Right renal pelvis (tissue), 4 donors: ENCODE measurements around the gene TARBP1. TPM values are rescaled to one million over a fixed set of nuclear protein-coding genes. Genes with fewer than 3 reads are reported as not detected.

ENCODE experiments used
- DNase-seq, 4 donors: peaks; one replicate each; pipeline ENCODE4 v3.0.0-alpha.2; 2013; ENCODE audit warnings: low read depth in 4 of 4, low spot score in 3 of 4, missing footprints in 1 of 4
- polyA plus RNA-seq, 4 donors: library from polyadenylated mRNA; unstranded; fragments of 120-200 nt; gene quantifications; one replicate each; pipeline ENCODE4 v1.2.1, GENCODE V29; 2013; ENCODE audit not compliant: insufficient read length in 4 of 4

The TARBP1 gene
- polyA plus RNA-seq, 4 donors = 44.3 to 64.1 (median 50.4) TPM

DNA sequence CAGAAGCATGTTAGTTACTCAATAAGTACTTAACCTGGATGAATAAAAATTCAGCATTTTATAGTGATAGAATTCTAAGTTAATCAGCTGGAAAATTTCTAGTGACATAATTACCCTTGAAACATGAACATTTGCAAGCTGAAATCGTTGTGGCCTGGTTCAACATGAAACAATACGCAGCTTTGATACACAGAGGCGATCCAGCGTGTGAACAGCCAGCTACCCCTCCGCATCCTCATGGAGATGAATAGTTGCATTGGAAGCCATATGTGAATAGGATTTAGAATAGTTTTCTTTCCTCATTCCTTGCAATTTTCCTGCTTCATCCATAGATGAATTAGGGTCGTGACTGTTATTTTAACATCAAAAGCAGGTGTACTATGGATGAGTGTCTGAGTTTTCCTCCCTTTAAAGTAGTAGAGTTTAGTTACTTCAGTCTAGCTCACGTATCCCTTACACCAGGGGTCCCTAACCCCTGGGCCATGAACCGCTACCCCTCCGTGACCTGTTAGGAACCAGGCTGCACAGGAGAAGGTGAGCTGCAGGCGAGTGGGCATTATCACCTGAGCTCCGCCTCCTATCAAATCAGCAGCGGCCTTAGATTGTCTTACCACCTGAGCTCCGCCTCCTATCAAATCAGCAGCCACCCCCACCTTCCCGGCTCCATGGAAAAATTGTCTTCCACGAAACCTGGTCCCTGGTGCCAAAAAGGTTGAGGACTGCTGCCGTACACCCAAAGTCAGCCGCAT, 6.2 kb upstream of the TARBP1 start:
- no peak for DNase-seq

- DNase-seq = no peak
These were observed 5.2 kb upstream of the TARBP1 start for GRCh38 chr1:234484218-234484617.

- no peak for DNase-seq
These were observed 2.8 kb upstream of the TARBP1 start for GRCh38 chr1:234481771-234482170.

- no peak for DNase-seq
These were observed 887 bp upstream of the TARBP1 start for GRCh38 chr1:234479866-234480265.

DNA sequence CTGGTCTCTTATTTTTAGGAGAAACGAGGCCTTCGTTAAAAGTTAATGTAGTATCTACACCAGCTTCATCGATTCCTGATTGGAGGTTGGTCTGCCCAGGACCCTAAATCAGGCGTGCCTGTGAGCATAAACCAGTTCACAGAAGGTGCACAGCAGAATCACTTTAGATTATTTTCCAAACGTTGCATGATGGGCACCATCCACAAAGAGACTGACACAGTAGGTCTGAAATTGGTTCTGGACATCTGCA, 256 bp upstream of the TARBP1 start:
- DNase-seq = no peak

DNA sequence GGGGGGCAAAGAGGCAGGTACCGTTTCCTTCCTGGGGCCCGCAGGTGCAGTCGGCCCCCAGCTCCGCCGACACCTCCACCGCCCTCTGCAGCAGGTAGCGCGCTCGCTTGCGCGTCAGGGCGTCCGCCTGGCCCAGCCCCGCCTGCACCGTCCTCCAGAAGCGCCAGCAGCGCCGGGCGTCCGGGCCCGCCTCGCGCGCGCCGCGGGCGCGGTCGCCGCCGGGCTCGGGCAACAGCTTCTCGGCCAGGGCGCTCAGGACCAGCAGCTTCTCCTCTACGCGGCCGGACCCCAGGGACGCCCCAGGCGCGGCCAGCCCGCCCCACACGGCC, 863 bp downstream of the TARBP1 start:
- no peak for DNase-seq

- no peak for DNase-seq
These were observed 1.4 kb downstream of the TARBP1 start for GRCh38 chr1:234477386-234478151.

- no peak for DNase-seq
These were observed 2.8 kb downstream of the TARBP1 start for GRCh38 chr1:234476172-234476571.

DNA sequence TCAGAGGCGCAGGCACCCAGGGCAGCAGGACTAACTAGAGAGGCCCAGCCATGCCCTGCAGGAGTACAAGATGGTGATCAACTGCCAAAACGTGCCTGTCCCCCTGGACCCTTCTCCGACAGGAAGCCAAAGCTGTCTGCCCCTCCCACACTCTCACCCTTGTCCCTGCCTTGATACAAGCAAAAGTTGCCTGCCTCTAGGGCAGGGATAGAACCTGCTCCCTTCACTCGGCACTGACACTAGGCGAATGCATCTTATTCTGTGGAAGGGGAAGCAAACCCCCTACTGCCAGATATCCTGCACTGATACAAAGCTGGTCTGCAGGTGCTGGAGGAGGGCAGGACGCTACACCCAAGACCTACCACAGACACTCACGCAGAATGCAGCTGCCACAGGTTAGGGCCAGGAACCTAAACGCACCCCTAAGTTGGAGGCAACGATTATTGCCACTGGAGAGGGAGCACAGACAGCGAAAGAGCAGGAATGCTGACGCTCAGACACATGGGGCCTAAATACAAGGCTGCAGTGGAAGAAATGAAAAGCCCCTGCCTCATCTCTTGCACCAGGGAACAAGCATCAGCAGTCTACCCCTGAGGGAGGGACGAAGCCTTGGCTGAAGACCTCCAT, 3.7 kb downstream of the TARBP1 start:
- no peak for DNase-seq

DNA sequence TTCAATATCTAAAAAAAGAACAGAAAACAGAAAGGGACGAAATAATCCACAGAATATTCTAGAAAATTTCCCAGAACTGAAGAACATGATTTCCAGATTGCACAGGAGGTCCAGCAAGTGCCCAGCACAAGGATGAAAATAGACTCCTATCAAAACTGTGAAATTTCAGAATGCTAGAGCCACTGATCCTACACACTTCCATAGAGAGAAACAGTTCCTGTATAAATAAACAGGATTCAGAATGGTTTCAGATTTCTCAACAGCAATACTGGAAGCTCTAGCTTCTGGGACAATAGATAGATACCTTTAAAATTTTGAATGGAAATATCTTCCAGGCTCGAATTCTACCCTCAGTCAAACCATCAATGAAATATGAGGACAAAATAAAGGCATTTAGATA, 4.6 kb downstream of the TARBP1 start:
- no peak for DNase-seq

GRCh38 chr1:234473118-234473517, 5.9 kb downstream of the TARBP1 start:
- DNase-seq = no peak

- DNase-seq = no peak
These were observed 9.6 kb downstream of the TARBP1 start for GRCh38 chr1:234469376-234469775.

DNA sequence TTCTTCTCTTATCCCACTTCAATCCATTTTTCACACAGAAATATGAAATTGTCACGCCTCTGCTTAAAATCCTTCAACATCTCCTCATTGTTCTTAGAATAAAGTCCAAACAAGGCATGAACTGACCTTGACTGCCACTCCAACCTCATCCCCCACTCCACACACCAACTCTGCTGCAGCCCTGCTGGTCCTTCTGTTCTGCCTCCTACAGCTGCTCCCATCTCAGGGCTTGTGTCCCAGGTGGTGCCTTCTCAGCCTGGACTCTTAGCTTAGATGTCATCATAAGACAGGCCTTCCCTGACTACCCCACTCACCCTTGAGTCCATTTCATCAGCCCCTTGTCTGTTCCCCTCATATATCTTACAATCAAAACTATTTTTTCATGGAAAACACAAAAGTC, 10.4 kb downstream of the TARBP1 start:
- DNase-seq = no peak

DNA sequence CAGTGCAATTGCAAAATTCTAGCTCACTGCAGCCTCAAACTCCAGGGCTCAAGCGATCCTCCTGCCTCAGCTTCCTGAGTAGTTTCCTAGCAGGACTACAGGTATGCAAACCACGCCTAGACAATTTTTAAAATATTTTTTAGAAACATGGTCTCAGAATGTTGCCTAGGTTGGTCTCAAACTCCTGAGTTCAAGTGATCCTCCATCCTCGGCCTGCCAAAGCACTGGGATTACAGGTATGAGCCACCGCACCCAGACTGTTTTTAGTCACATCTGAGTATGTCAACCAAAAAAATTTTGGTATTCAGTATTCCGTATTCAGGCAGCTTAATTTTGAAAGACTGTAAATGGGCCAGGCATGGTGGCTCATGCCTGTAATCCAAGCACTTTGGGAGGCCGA, 11.2 kb downstream of the TARBP1 start:
- DNase-seq = no peak

- DNase-seq = no peak
These were observed 12.0 kb downstream of the TARBP1 start for GRCh38 chr1:234466945-234467344.

- no peak for DNase-seq
These were observed 15.2 kb downstream of the TARBP1 start for GRCh38 chr1:234463749-234464148.

DNA sequence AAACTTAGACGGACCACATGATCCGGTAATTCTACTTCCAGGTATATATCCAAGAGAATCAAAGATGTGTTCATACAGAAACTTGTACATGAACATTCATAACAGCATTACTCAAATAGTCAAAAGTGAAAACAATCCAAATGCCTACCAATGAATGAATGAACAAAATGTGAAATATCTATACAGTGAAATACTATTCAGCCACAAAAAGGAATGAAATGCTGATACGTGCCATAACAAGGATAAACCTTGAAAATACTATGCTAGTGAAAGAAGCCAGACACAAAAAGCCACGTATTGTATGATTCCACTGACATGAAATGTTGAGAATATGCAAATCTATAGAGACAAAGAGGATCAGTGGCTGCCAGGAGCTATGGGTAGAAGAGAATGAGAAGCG, 18.3 kb downstream of the TARBP1 start:
- no peak for DNase-seq

DNA sequence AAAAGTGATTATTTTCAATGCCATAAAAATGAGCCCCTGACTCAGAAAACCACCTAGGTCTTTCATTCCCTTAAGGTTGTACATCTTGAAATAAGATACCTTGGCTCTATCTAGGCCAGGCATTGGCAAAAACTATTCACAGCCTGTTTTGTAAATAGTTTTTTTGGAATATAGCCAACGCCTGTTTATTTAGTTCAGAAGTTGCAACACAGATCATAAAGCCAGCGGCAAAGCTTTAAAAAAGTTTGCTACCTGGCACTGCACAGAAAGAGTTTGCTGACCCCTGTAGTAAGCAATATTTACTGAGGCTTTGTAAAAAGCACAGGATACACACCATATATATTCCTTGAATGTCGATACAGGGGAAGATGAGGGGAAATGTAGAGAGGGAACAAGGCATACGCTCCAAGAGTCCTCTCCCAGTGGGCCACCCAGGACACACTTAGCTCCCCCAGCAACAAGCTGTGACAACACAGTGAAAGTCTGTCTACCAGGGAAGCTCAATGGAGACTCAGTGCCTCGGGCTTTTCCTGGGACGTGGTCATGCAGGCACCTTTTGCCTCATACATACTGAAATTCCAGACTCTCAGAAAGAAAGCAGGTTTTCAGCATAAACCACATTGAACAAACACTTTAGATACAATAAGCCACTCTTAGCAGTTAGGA, 20.5 kb downstream of the TARBP1 start:
- DNase-seq = no peak

GRCh38 chr1:234454926-234455325, 24.1 kb downstream of the TARBP1 start:
- no peak for DNase-seq

GRCh38 chr1:234452406-234452965, 26.5 kb downstream of the TARBP1 start:
- DNase-seq = no peak

DNA sequence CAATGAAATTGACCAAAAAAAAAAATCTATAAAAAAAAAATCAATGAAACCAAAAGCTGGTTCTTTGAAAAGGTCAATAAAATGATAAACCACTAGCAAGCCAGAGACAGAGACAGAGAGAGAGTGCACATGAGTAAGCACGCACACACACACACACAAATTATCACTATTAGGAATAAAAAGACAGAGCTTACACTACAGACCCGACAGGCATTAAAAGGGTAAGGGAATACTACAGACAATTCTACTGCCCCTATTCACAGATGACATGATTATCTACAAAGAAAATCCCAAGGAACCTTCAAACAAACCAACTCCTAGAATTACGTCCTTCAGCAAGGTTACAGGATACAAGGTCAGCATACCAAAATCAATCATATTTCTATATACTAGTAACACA, 38.6 kb downstream of the TARBP1 start:
- DNase-seq = no peak
